ENCODE measurements around the gene CACNG1.

Gene CACNG1

GRCh38 chr17:67050471-67051154 lies 6.3 kb downstream of the CACNG1 start:
- TF ChIP-seq CTCF (IDR thresholded peaks at IDR 0.05; ENCODE audit: control insufficient read depth, extremely low read depth, insufficient read depth), result no peak
- no peak for DNase-seq (ENCODE audit: low read depth)

GRCh38 chr17:67051155-67051538 lies 6.8 kb downstream of the CACNG1 start:
- DNase-seq (ENCODE audit: low read depth), result no peak
- no peak overlapping the region for H3K4me3 ChIP-seq (ENCODE audit: low read depth, low read length)
- TF ChIP-seq CTCF (IDR thresholded peaks at IDR 0.05; ENCODE audit: control insufficient read depth, extremely low read depth, insufficient read depth), result no peak

More at GRCh38 chr17:67050471-67051154, 6.3 kb downstream of the CACNG1 start:
- H3K4me3 ChIP-seq (ENCODE audit: low read depth, low read length), result no peak overlapping the region

GRCh38 chr17:67051837-67052236 lies 7.5 kb downstream of the CACNG1 start:
- DNase-seq (ENCODE audit: low read depth), result no peak
- no peak for TF ChIP-seq CTCF (IDR thresholded peaks at IDR 0.05; ENCODE audit: control insufficient read depth, extremely low read depth, insufficient read depth)
- H3K4me3 ChIP-seq (ENCODE audit: low read depth, low read length), result no peak overlapping the region

GRCh38 chr17:67052720-67053437 lies 8.5 kb downstream of the CACNG1 start:
- DNase-seq (ENCODE audit: low read depth), result no peak
- H3K4me3 ChIP-seq (ENCODE audit: low read depth, low read length), result no peak overlapping the region

GRCh38 chr17:67053438-67054000 lies 9.2 kb downstream of the CACNG1 start:
- no peak for TF ChIP-seq CTCF (IDR thresholded peaks at IDR 0.05; ENCODE audit: control insufficient read depth, extremely low read depth, insufficient read depth)
- DNase-seq (ENCODE audit: low read depth), result no peak
- H3K4me3 ChIP-seq (ENCODE audit: low read depth, low read length), result no peak overlapping the region

More at GRCh38 chr17:67052720-67053437, 8.5 kb downstream of the CACNG1 start:
- TF ChIP-seq CTCF (IDR thresholded peaks at IDR 0.05; ENCODE audit: control insufficient read depth, extremely low read depth, insufficient read depth), result no peak

- H3K4me3 ChIP-seq (ENCODE audit: low read depth, low read length), result no peak overlapping the region
- TF ChIP-seq CTCF (IDR thresholded peaks at IDR 0.05; ENCODE audit: control insufficient read depth, extremely low read depth, insufficient read depth), result no peak
- no peak for DNase-seq (ENCODE audit: low read depth)
Measured at GRCh38 chr17:67054011-67054591, 9.7 kb downstream of the CACNG1 start.

All from LNCaP clone FGC (cell line).